Astrocyte (in vitro differentiated cells and primary cell): ENCODE results near the gene SERPINE1. TPM values are rescaled to one million over a fixed set of nuclear protein-coding genes. Genes with fewer than 3 reads are reported as not detected.

Source experiments
- DNase-seq: peaks from one replicate; pipeline ENCODE4 v3.0.0-alpha.2; 2010; ENCODE audit warnings: low read depth
- FAIRE-seq: peaks from 2 replicates; lab custom pipeline; 2011; peaks lifted over from hg19 to GRCh38; lab: Jason Lieb, UNC
- H2AFZ ChIP-seq: 2 replicates; pipeline ENCODE4 v1.6.0; 2012; ENCODE audit warnings: low read depth, low read length, inconsistent platforms
- H3K27ac ChIP-seq: 2 replicates; pipeline ENCODE4 v1.5.1; 2011; ENCODE audit warnings: low read depth, low read length, inconsistent platforms
- H3K27me3 ChIP-seq: 2 replicates; pipeline ENCODE4 v1.6.0; 2011; ENCODE audit warnings: low read length, inconsistent platforms; ENCODE audit not compliant: insufficient read depth
- H3K36me3 ChIP-seq: 2 replicates; pipeline ENCODE4 v1.5.1; 2011; ENCODE audit warnings: low read length, inconsistent platforms; ENCODE audit not compliant: insufficient read depth
- H3K4me1 ChIP-seq: 2 replicates; pipeline ENCODE4 v1.5.1; 2011; ENCODE audit warnings: low read length, inconsistent platforms; ENCODE audit not compliant: insufficient read depth
- H3K4me2 ChIP-seq: 2 replicates; pipeline ENCODE4 v1.6.0; 2012; ENCODE audit warnings: low read length, inconsistent platforms
- H3K4me3 ChIP-seq: 2 replicates; pipeline ENCODE4 v1.5.1; 2011; ENCODE audit warnings: low read depth, mild to moderate bottlenecking, low read length, inconsistent platforms; ENCODE audit not compliant: insufficient read depth
- H3K79me2 ChIP-seq: 2 replicates; pipeline ENCODE4 v1.6.0; 2012; ENCODE audit warnings: mild to moderate bottlenecking, low read length, inconsistent platforms; ENCODE audit not compliant: insufficient read depth
- H3K9ac ChIP-seq: 2 replicates; pipeline ENCODE4 v1.6.0; 2012; ENCODE audit warnings: mild to moderate bottlenecking, low read length, inconsistent platforms
- H3K9me3 ChIP-seq: 2 replicates; pipeline ENCODE4 v1.5.1; 2012; ENCODE audit warnings: low read depth, mild to moderate bottlenecking, low read length, inconsistent platforms; ENCODE audit not compliant: insufficient read depth
- H4K20me1 ChIP-seq: 2 replicates; pipeline ENCODE4 v1.6.0; 2012; ENCODE audit warnings: low read length, inconsistent platforms; ENCODE audit not compliant: insufficient read depth
- H3K27ac Mint-ChIP-seq: one replicate; pipeline ENCODE4 v1.8.0; 2021; ENCODE audit warnings: mild to moderate bottlenecking, mixed read lengths; ENCODE audit not compliant: unreplicated experiment
- H3K27me3 Mint-ChIP-seq: one replicate; pipeline ENCODE4 v1.8.0; 2021; ENCODE audit warnings: low read depth, mixed read lengths; ENCODE audit not compliant: unreplicated experiment
- H3K36me3 Mint-ChIP-seq: one replicate; pipeline ENCODE4 v1.8.0; 2021; ENCODE audit warnings: low read depth, mixed read lengths; ENCODE audit not compliant: unreplicated experiment
- H3K4me1 Mint-ChIP-seq: one replicate; pipeline ENCODE4 v1.8.0; 2021; ENCODE audit warnings: low read depth, mixed read lengths; ENCODE audit not compliant: unreplicated experiment
- H3K4me3 Mint-ChIP-seq: one replicate; pipeline ENCODE4 v1.8.0; 2021; ENCODE audit warnings: mild to moderate bottlenecking, moderate library complexity, mixed read lengths; ENCODE audit not compliant: unreplicated experiment
- H3K9me3 Mint-ChIP-seq: one replicate; pipeline ENCODE4 v1.8.0; 2021; ENCODE audit warnings: mild to moderate bottlenecking, mixed read lengths; ENCODE audit not compliant: unreplicated experiment
- CTCF ChIP-seq: IDR thresholded peaks from 2 replicates; pipeline ENCODE4 v1.5.1; 2011; ENCODE audit warnings: low read depth, mild to moderate bottlenecking, inconsistent platforms, low read length, moderate library complexity; ENCODE audit not compliant: insufficient read depth
- EZH2 ChIP-seq: IDR thresholded peaks from 2 replicates; pipeline ENCODE4 v1.6.1; 2012; ENCODE audit warnings: mild to moderate bottlenecking, low read length, inconsistent platforms; ENCODE audit not compliant: insufficient read depth
- total RNA-seq: library from RNA; stranded (reverse); gene quantifications from 2 replicates; pipeline ENCODE4 v1.2.1, GENCODE V29; 2021

Gene SERPINE1
- total RNA-seq, 1 donor from 2014 or later, result 1,496 TPM

- peaks cover 26% of the 10 kb centered on the region for H3K4me1 Mint-ChIP-seq
- DNase-seq, result no peak
These were observed 13.1 kb upstream of the SERPINE1 start for GRCh38 chr7:101113836-101114235.

GRCh38 chr7:101114492-101114891 is 12.4 kb upstream of the SERPINE1 start:
- no peaks in the 10 kb centered on the region for H3K79me2 ChIP-seq
- H3K4me1 ChIP-seq, result peaks cover 47% of the 10 kb centered on the region
- H3K4me3 ChIP-seq, result no peak overlapping the region
- FAIRE-seq, result no peak
- DNase-seq, result no peak
- no peaks in the 10 kb centered on the region for H3K27me3 ChIP-seq
- Mint-ChIP-seq H3K27me3 (no peaks in the 10 kb centered on the region), H3K36me3 (no peaks in the 10 kb centered on the region), H3K27ac (peak overlapping the region; percentile 91), H3K4me3 (no peak overlapping the region), H3K4me1 (peaks cover 25% of the 10 kb centered on the region), H3K9me3 (peaks cover 4% of the 10 kb centered on the region)
- H2AFZ ChIP-seq, result peak overlapping the region; percentile 44
- H3K4me2 ChIP-seq, result peak overlapping the region; percentile 38
- H3K9me3 ChIP-seq, result no peaks in the 10 kb centered on the region
- H3K27ac ChIP-seq, result peak overlapping the region; percentile 70
- no peaks in the 10 kb centered on the region for H4K20me1 ChIP-seq
- peak overlapping the region; percentile 55 for H3K9ac ChIP-seq
- TF ChIP-seq EZH2 (no peak), CTCF (no peak)
- no peaks in the 10 kb centered on the region for H3K36me3 ChIP-seq

More at GRCh38 chr7:101113836-101114235, 13.1 kb upstream of the SERPINE1 start:
- Histone ChIP-seq H3K4me2 (peak overlapping the region; percentile 38), H2AFZ (no peak overlapping the region), H3K27ac (peak overlapping the region; percentile 70), H4K20me1 (no peaks in the 10 kb centered on the region), H3K9ac (peak overlapping the region; percentile 55), H3K79me2 (no peaks in the 10 kb centered on the region), H3K27me3 (no peaks in the 10 kb centered on the region), H3K9me3 (no peaks in the 10 kb centered on the region), H3K4me3 (no peak overlapping the region), H3K36me3 (no peaks in the 10 kb centered on the region), H3K4me1 (peaks cover 46% of the 10 kb centered on the region)
- FAIRE-seq, result no peak
- Mint-ChIP-seq H3K9me3 (peaks cover 4% of the 10 kb centered on the region), H3K27me3 (no peaks in the 10 kb centered on the region), H3K4me3 (no peak overlapping the region), H3K27ac (no peak overlapping the region), H3K36me3 (no peaks in the 10 kb centered on the region)
- TF ChIP-seq EZH2 (no peak), CTCF (no peak)

- Histone ChIP-seq H3K4me2 (no peak overlapping the region), H2AFZ (no peak overlapping the region), H3K27ac (peak overlapping the region; percentile 70), H3K36me3 (no peaks in the 10 kb centered on the region), H3K4me1 (peaks cover 54% of the 10 kb centered on the region), H3K9me3 (no peaks in the 10 kb centered on the region), H4K20me1 (no peaks in the 10 kb centered on the region), H3K9ac (no peak overlapping the region), H3K4me3 (no peak overlapping the region), H3K27me3 (no peaks in the 10 kb centered on the region), H3K79me2 (no peaks in the 10 kb centered on the region)
- no peak for TF ChIP-seq CTCF
- no peak for TF ChIP-seq EZH2
- H3K27me3 Mint-ChIP-seq, result no peaks in the 10 kb centered on the region
- no peak for DNase-seq
- H3K9me3 Mint-ChIP-seq, result peaks cover 4% of the 10 kb centered on the region
- H3K27ac Mint-ChIP-seq, result peak overlapping the region; percentile 34
- FAIRE-seq, result no peak
- H3K36me3 Mint-ChIP-seq, result no peaks in the 10 kb centered on the region
- H3K4me3 Mint-ChIP-seq, result no peak overlapping the region
- peaks cover 32% of the 10 kb centered on the region for H3K4me1 Mint-ChIP-seq
These were observed 11.7 kb upstream of the SERPINE1 start for GRCh38 chr7:101115215-101115614.
